SK-N-SH (cell line): Measurements from ENCODE around the gene TMEM88. TPM values are rescaled to one million over a fixed set of nuclear protein-coding genes. Genes with fewer than 3 reads are reported as not detected.

Experiments used
- CTCF ChIA-PET: fragments of 300-600, 350-600 bp; formaldehyde crosslinking; extraction: SDS; loops from one replicate; lab custom pipeline; 2021; lab: Yijun Ruan, JAX
- POLR2A ChIA-PET: fragments of 350-600 bp; sonication (Branson Sonifier 250); formaldehyde crosslinking; extraction: SDS; loops from one replicate; lab custom pipeline; 2020; ENCODE audit warnings: antibody characterized with exemption, inconsistent platforms; lab: Yijun Ruan, JAX
- DNase-seq: peaks from one replicate; pipeline ENCODE4 v3.0.0; 2012
- H2AFZ ChIP-seq: fragments of 200-600 bp; sonication (generic); 2 replicates; pipeline ENCODE4 v1.8.1; 2016; ENCODE audit warnings: antibody characterized with exemption, mild to moderate bottlenecking, low read depth
- H3F3A ChIP-seq: fragments of 200-600 bp; sonication (generic); replicated peaks from 2 replicates; pipeline ENCODE3; 2016; ENCODE audit warnings: antibody characterized with exemption, mild to moderate bottlenecking; ENCODE audit not compliant: insufficient read depth
- H3K27ac ChIP-seq, 2 experiments: fragments of 200-500 bp in 1 of 2; fragments of 200-600 bp in 1 of 2; sonication (Bioruptor generic) in 1 of 2; sonication (generic), shearing (Covaris generic) in 1 of 2; 2 replicates each; pipeline versions ENCODE4 v1.5.1 to v1.6.1; 2014 to 2016; ENCODE audit warnings: low read depth in 2 of 2, inconsistent platforms in 1 of 2, low read length in 1 of 2, mild to moderate bottlenecking in 1 of 2, mixed read lengths in 1 of 2
- H3K27me3 ChIP-seq: fragments of 200-600 bp; sonication (generic), shearing (Covaris generic); 2 replicates; pipeline ENCODE4 v1.6.1; 2016; ENCODE audit warnings: mixed run types; ENCODE audit not compliant: insufficient read depth
- H3K36me3 ChIP-seq, 2 experiments: fragments of 200-500 bp in 1 of 2; fragments of 200-600 bp in 1 of 2; sonication (Bioruptor generic) in 1 of 2; sonication (generic) in 1 of 2; replicated peaks in 1 of 2; 2 replicates each; pipeline versions ENCODE3 to v1.5.1; 2014 to 2016; ENCODE audit warnings: low read length in 1 of 2, mild to moderate bottlenecking in 1 of 2; ENCODE audit not compliant: insufficient read depth in 2 of 2, control insufficient read depth in 1 of 2
- H3K4me1 ChIP-seq, 2 experiments: fragments of 200-500 bp in 1 of 2; fragments of 200-600 bp in 1 of 2; sonication (Bioruptor generic) in 1 of 2; sonication (generic), shearing (Covaris generic) in 1 of 2; 2 replicates each; pipeline versions ENCODE4 v1.5.1 to v1.6.1; 2014 to 2016; ENCODE audit warnings: low read depth in 1 of 2, low read length in 1 of 2, mixed run types in 1 of 2; ENCODE audit not compliant: insufficient read depth in 2 of 2, control insufficient read depth in 1 of 2
- H3K4me2 ChIP-seq: fragments of 200-600 bp; sonication (generic), shearing (Covaris generic); 2 replicates; pipeline ENCODE4 v1.6.1; 2017; ENCODE audit warnings: mixed run types
- H3K4me3 ChIP-seq, 2 experiments: fragments of 200-500 bp in 1 of 2; fragments of 200-600 bp in 1 of 2; sonication (Bioruptor generic) in 1 of 2; sonication (generic), shearing (Covaris generic) in 1 of 2; 2 replicates each; pipeline versions ENCODE4 v1.5.1 to v1.8.1; 2014 to 2016; ENCODE audit warnings: low read depth in 2 of 2, inconsistent platforms in 1 of 2, low read length in 1 of 2, mild to moderate bottlenecking in 1 of 2, mixed read lengths in 1 of 2, moderate library complexity in 1 of 2
- H3K79me2 ChIP-seq: fragments of 200-600 bp; sonication (generic); 2 replicates; pipeline ENCODE4 v1.8.1; 2017; ENCODE audit warnings: mild to moderate bottlenecking; ENCODE audit not compliant: insufficient read depth
- H3K9ac ChIP-seq: fragments of 200-600 bp; sonication (generic); 2 replicates; pipeline ENCODE4 v1.6.1; 2017; ENCODE audit warnings: mixed run types
- H3K9me2 ChIP-seq: fragments of 200-600 bp; sonication (generic); 2 replicates; pipeline ENCODE4 v1.6.1; 2017; ENCODE audit warnings: mixed run types
- H3K9me3 ChIP-seq: fragments of 200-600 bp; sonication (generic); 2 replicates; pipeline ENCODE4 v1.6.1; 2017; ENCODE audit warnings: mixed run types, mild to moderate bottlenecking, moderate library complexity
- H4K20me1 ChIP-seq: fragments of 200-600 bp; sonication (generic); 2 replicates; pipeline ENCODE4 v1.6.1; 2017; ENCODE audit warnings: mild to moderate bottlenecking, mixed run types; ENCODE audit not compliant: insufficient read depth
- EP300 ChIP-seq, 2 experiments: IDR thresholded peaks; 2 replicates each; pipeline versions ENCODE4 v1.4.0 to v1.6.1; 2012; ENCODE audit warnings: borderline replicate concordance in 1 of 2, low read depth in 1 of 2, low read length in 1 of 2
- EZH2phosphoT487 ChIP-seq: fragments of 200-600 bp; sonication (generic); IDR thresholded peaks from 2 replicates; pipeline ENCODE4 v1.6.1; 2017; ENCODE audit warnings: low read depth, mixed run types, mild to moderate bottlenecking, antibody characterized with exemption, moderate library complexity, borderline replicate concordance
- FOXJ3 ChIP-seq: sonication (generic); formaldehyde crosslinking; IDR thresholded peaks from 2 replicates; pipeline ENCODE4 v1.5.1; 2020; ENCODE audit warnings: mild to moderate bottlenecking, missing genetic modification reagents
- FOXM1 ChIP-seq: IDR thresholded peaks from 2 replicates; pipeline ENCODE4 v1.4.0; 2012; ENCODE audit warnings: low read depth, mild to moderate bottlenecking
- GABPA ChIP-seq: IDR thresholded peaks from 2 replicates; pipeline ENCODE4 v1.4.0; 2012; ENCODE audit warnings: low read depth, mild to moderate bottlenecking
- MXI1 ChIP-seq: IDR thresholded peaks from 2 replicates; pipeline ENCODE4 v1.6.1; 2012; ENCODE audit warnings: mild to moderate bottlenecking, low read depth, low read length, improper control_type of control experiment
- POLR2AphosphoS5 ChIP-seq: IDR thresholded peaks from 2 replicates; pipeline ENCODE4 v1.6.1; 2012; ENCODE audit warnings: low read depth, low read length
- RAD21 ChIP-seq: IDR thresholded peaks from 2 replicates; pipeline ENCODE4 v1.6.1; 2012; ENCODE audit warnings: mild to moderate bottlenecking, low read length
- RCOR1 ChIP-seq: fragments of 150-350 bp; IDR thresholded peaks from 2 replicates; pipeline ENCODE4 v1.6.1; 2017; ENCODE audit warnings: antibody characterized with exemption, low read length
- RFX5 ChIP-seq: IDR thresholded peaks from 2 replicates; pipeline ENCODE4 v1.6.1; 2012; ENCODE audit warnings: mild to moderate bottlenecking, improper control_type of control experiment, low read length
- SIN3A ChIP-seq: IDR thresholded peaks from 2 replicates; pipeline ENCODE4 v1.6.1; 2012; ENCODE audit warnings: low read depth, mild to moderate bottlenecking, low read length, moderate library complexity, borderline replicate concordance
- SMC3 ChIP-seq: IDR thresholded peaks from 2 replicates; pipeline ENCODE4 v1.6.1; 2012; ENCODE audit warnings: low read depth, low read length, improper control_type of control experiment
- USF1 ChIP-seq: IDR thresholded peaks from 2 replicates; pipeline ENCODE4 v1.4.0; 2012; ENCODE audit warnings: low read depth, borderline replicate concordance
- USF2 ChIP-seq: fragments of 150-350 bp; IDR thresholded peaks from 2 replicates; pipeline ENCODE4 v1.6.1; 2017; ENCODE audit warnings: antibody characterized with exemption, low read length, low read depth, borderline replicate concordance
- YY1 ChIP-seq: IDR thresholded peaks from 2 replicates; pipeline ENCODE4 v1.4.0; 2012; ENCODE audit warnings: low read depth, mild to moderate bottlenecking
- WGBS: methylation state at CpG from one replicate; pipeline ENCODE4 v1.1.6; 2017; ENCODE audit warnings: low lambda C conversion rate; 5-methylcytosine and 5-hydroxymethylcytosine counted together
- polyA plus RNA-seq, 3 experiments: library from polyadenylated mRNA; depleted of rRNA; stranded (reverse); fragments of >200 nt; gene quantifications; 2 replicates each; pipeline ENCODE4 v1.2.3, GENCODE V29; 2012
- TF ChIP-seq, protein P1 (sequence below): IDR thresholded peaks from 2 replicates; pipeline ENCODE4 v1.4.0; 2012; ENCODE audit warnings: low read depth
- TF ChIP-seq, protein P2 (sequence below): IDR thresholded peaks from 2 replicates; pipeline ENCODE4 v1.6.1; 2012; ENCODE audit warnings: mild to moderate bottlenecking, low read depth, low read length, moderate library complexity
- TF ChIP-seq, protein P3 (sequence below): fragments of 200-600 bp; sonication (generic); IDR thresholded peaks from 2 replicates; pipeline ENCODE4 v1.6.1; 2017; ENCODE audit warnings: antibody characterized with exemption, mild to moderate bottlenecking, moderate library complexity

Gene TMEM88
- polyA plus RNA-seq, 1 of the 3 experiments (the other 2 are of a cell fraction): 1.2 TPM

DNA sequence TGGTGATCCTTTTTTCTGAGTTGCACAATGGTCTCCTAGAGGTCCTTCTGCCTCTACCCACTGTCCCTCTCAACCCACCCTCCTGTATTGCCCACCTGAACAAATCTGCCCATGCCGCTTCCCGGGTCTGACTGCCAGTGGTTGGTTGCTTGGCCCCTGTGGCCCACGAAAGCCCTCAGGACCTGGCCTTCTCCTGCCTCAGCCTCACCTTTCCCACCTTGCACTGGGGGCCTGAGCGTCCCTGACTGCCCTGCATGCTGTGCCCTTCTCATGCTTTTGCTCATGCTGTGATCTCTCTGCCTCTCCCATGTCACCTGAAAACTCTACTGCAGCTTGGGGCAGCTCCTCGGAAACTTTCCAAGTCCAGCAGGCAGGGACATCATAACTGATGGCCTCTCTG lies 34.6 kb upstream of the TMEM88 start:
- no peaks in the 10 kb centered on the region for H3F3A ChIP-seq
- WGBS: 38% methylated on average over 5 of the region's 5 CpGs
- H3K4me3 ChIP-seq: no peak overlapping the region
- ChIA-PET POLR2A (interaction anchor here (1.6 kb wide), 1 partner anchor 37 kb away, joined by 3 read pairs; the partner anchor contains the start of gene NAA38), CTCF (interaction anchor here (1.2 to 7.2 kb wide), 10 partner anchors 8 to 221 kb away, joined by 3 to 76 read pairs (median 6); partner anchors contain the start of genes CHD3 and NAA38)
- H3K79me2 ChIP-seq: no peaks in the 10 kb centered on the region
- no peaks in the 10 kb centered on the region for H3K9me3 ChIP-seq
- no peak overlapping the region for H3K9ac ChIP-seq
- no peaks in the 10 kb centered on the region for H4K20me1 ChIP-seq
- H3K9me2 ChIP-seq: no peaks in the 10 kb centered on the region
- no peak overlapping the region for H3K4me2 ChIP-seq
- no peak overlapping the region for H2AFZ ChIP-seq
- no peaks in the 10 kb centered on the region for H3K27me3 ChIP-seq
- TF ChIP-seq RAD21: no peak
- TF ChIP-seq, protein P1, sequence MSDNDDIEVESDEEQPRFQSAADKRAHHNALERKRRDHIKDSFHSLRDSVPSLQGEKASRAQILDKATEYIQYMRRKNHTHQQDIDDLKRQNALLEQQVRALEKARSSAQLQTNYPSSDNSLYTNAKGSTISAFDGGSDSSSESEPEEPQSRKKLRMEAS: no peak
- no peak for TF ChIP-seq RCOR1
- TF ChIP-seq, protein P2, sequence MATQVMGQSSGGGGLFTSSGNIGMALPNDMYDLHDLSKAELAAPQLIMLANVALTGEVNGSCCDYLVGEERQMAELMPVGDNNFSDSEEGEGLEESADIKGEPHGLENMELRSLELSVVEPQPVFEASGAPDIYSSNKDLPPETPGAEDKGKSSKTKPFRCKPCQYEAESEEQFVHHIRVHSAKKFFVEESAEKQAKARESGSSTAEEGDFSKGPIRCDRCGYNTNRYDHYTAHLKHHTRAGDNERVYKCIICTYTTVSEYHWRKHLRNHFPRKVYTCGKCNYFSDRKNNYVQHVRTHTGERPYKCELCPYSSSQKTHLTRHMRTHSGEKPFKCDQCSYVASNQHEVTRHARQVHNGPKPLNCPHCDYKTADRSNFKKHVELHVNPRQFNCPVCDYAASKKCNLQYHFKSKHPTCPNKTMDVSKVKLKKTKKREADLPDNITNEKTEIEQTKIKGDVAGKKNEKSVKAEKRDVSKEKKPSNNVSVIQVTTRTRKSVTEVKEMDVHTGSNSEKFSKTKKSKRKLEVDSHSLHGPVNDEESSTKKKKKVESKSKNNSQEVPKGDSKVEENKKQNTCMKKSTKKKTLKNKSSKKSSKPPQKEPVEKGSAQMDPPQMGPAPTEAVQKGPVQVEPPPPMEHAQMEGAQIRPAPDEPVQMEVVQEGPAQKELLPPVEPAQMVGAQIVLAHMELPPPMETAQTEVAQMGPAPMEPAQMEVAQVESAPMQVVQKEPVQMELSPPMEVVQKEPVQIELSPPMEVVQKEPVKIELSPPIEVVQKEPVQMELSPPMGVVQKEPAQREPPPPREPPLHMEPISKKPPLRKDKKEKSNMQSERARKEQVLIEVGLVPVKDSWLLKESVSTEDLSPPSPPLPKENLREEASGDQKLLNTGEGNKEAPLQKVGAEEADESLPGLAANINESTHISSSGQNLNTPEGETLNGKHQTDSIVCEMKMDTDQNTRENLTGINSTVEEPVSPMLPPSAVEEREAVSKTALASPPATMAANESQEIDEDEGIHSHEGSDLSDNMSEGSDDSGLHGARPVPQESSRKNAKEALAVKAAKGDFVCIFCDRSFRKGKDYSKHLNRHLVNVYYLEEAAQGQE: no peak
- no peak for TF ChIP-seq USF1
- TF ChIP-seq RFX5: no peak
- no peak for TF ChIP-seq EP300 (IDR thresholded peaks at IDR 0.05; ENCODE audit: borderline replicate concordance in 1 of 2, low read depth in 1 of 2, low read length in 1 of 2)
- TF ChIP-seq FOXJ3 (CRISPR knock-in tag): no peak
- TF ChIP-seq SMC3: no peak
- no peak overlapping the region for H3K27ac ChIP-seq
- DNase-seq: no peak
- H3K4me1 ChIP-seq: peaks cover 0 to 14% of the 10 kb centered on the region in 2 experiments; a peak in 1 of 4 replicates
- H3K36me3 ChIP-seq: no peaks in the 10 kb centered on the region

- 20% methylated on average over 9 of the region's 14 CpGs for WGBS
- no peak overlapping the region for H3K27ac ChIP-seq
- peaks cover 0 to 14% of the 10 kb centered on the region in 2 experiments; a peak in 1 of 4 replicates for H3K4me1 ChIP-seq
- DNase-seq: no peak
- TF ChIP-seq SIN3A (no peak), GABPA (no peak), RCOR1 (no peak), MXI1 (no peak), EZH2phosphoT487 (no peak), USF2 (no peak), FOXM1 (no peak), EP300 (IDR thresholded peaks at IDR 0.05; ENCODE audit: borderline replicate concordance in 1 of 2, low read depth in 1 of 2, low read length in 1 of 2) (no peak), YY1 (no peak), USF1 (no peak), POLR2AphosphoS5 (no peak)
- TF ChIP-seq, protein P1: no peak
- TF ChIP-seq, protein P3, sequence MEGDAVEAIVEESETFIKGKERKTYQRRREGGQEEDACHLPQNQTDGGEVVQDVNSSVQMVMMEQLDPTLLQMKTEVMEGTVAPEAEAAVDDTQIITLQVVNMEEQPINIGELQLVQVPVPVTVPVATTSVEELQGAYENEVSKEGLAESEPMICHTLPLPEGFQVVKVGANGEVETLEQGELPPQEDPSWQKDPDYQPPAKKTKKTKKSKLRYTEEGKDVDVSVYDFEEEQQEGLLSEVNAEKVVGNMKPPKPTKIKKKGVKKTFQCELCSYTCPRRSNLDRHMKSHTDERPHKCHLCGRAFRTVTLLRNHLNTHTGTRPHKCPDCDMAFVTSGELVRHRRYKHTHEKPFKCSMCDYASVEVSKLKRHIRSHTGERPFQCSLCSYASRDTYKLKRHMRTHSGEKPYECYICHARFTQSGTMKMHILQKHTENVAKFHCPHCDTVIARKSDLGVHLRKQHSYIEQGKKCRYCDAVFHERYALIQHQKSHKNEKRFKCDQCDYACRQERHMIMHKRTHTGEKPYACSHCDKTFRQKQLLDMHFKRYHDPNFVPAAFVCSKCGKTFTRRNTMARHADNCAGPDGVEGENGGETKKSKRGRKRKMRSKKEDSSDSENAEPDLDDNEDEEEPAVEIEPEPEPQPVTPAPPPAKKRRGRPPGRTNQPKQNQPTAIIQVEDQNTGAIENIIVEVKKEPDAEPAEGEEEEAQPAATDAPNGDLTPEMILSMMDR: no peak
- H3K27me3 ChIP-seq: no peaks in the 10 kb centered on the region
- H3K9ac ChIP-seq: no peak overlapping the region
- H3K36me3 ChIP-seq: no peaks in the 10 kb centered on the region
- H3K4me2 ChIP-seq: no peak overlapping the region
- no peaks in the 10 kb centered on the region for H3K79me2 ChIP-seq
- no peaks in the 10 kb centered on the region for H3K9me3 ChIP-seq
- peaks cover 8% of the 10 kb centered on the region for H3F3A ChIP-seq
- H2AFZ ChIP-seq: no peak overlapping the region
- CTCF ChIA-PET: interaction anchor here (1.0 to 7.2 kb wide), 21 partner anchors 11 to 259 kb away, joined by 3 to 79 read pairs (median 6); partner anchors contain the start of genes KDM6B and RNF227
- no peak overlapping the region for H3K4me3 ChIP-seq
- H4K20me1 ChIP-seq: no peaks in the 10 kb centered on the region
- POLR2A ChIA-PET: interaction anchor here (0.6 kb wide), 1 partner anchor 35 kb away, joined by 3 read pairs; no protein-coding TSS in a partner anchor
- no peaks in the 10 kb centered on the region for H3K9me2 ChIP-seq
Observed at GRCh38 chr17:7822126-7822525, 32.7 kb upstream of the TMEM88 start.
